ENCODE results near the gene BEND5. TPM values are rescaled to one million over a fixed set of nuclear protein-coding genes. Genes with fewer than 3 reads are reported as not detected.

BEND5 gene
- total RNA-seq, 6 donors from 2014 or later = 1.7 to 14.5 (median 3.7) TPM; not detected in 1

GRCh38 chr1:48735796-48736195 is 40.9 kb downstream of the BEND5 start:
- no peaks in the 10 kb centered on the region for H3K4me1 ChIP-seq
- WGBS, 2 donors = 89 to 90% methylated on average over 6 of the region's 6 CpGs
- ATAC-seq (ENCODE audit: low FRiP score in 2 of 2) = no peak

GRCh38 chr1:48730164-48730910 is 46.4 kb downstream of the BEND5 start:
- H3K36me3 ChIP-seq = peaks cover 0 to 41% (median 5%) of the 10 kb centered on the region in 4 donors
- no peak for DNase-seq
- TF ChIP-seq, protein P1, sequence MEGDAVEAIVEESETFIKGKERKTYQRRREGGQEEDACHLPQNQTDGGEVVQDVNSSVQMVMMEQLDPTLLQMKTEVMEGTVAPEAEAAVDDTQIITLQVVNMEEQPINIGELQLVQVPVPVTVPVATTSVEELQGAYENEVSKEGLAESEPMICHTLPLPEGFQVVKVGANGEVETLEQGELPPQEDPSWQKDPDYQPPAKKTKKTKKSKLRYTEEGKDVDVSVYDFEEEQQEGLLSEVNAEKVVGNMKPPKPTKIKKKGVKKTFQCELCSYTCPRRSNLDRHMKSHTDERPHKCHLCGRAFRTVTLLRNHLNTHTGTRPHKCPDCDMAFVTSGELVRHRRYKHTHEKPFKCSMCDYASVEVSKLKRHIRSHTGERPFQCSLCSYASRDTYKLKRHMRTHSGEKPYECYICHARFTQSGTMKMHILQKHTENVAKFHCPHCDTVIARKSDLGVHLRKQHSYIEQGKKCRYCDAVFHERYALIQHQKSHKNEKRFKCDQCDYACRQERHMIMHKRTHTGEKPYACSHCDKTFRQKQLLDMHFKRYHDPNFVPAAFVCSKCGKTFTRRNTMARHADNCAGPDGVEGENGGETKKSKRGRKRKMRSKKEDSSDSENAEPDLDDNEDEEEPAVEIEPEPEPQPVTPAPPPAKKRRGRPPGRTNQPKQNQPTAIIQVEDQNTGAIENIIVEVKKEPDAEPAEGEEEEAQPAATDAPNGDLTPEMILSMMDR (IDR thresholded peaks at IDR 0.05) = no peak
- no peak overlapping the region for H3K27ac ChIP-seq
- H3K9me3 ChIP-seq = no peaks in the 10 kb centered on the region
- no peaks in the 10 kb centered on the region for H3K27me3 ChIP-seq
- 70 to 83% methylated on average over 10 of the region's 10 CpGs for WGBS, 2 donors
- no peak for ATAC-seq (ENCODE audit: low FRiP score in 2 of 2)
- no peak overlapping the region for H3K4me3 ChIP-seq
- H3K4me1 ChIP-seq = no peaks in the 10 kb centered on the region

More at GRCh38 chr1:48735796-48736195, 40.9 kb downstream of the BEND5 start:
- DNase-seq = no peak
- Histone ChIP-seq H3K27me3 (no peaks in the 10 kb centered on the region), H3K4me3 (no peak overlapping the region), H3K36me3 (peaks cover 0 to 44% (median 5%) of the 10 kb centered on the region in 4 donors), H3K27ac (no peak overlapping the region), H3K9me3 (no peaks in the 10 kb centered on the region)
- TF ChIP-seq, protein P1 (IDR thresholded peaks at IDR 0.05) = no peak

DNA sequence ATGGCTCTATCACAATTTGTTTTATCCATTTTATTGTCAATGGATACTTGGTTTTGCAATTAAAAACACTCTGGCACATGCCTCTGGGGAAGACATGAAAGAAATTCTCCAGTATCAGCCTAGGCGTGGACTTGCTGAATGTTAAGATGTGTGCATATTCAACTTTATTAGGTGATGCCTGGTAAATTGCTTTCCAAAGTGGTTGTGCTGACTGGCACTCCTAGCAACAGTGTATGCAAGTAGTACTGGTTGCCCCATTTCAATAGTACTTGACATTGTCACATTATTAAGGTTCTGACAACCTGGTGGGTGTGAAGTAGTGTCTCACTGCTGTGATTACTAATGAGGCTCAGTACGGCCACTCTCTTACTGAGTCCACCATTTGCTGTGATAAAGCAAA is 48.1 kb downstream of the BEND5 start:
- WGBS, 2 donors = 58 to 76% methylated on average over 1 to 2 of the region's 2 CpGs
- DNase-seq = no peak
- Histone ChIP-seq H3K27ac (no peak overlapping the region), H3K4me3 (no peak overlapping the region), H3K36me3 (peaks cover 0 to 25% (median 2%) of the 10 kb centered on the region in 4 donors), H3K4me1 (no peaks in the 10 kb centered on the region), H3K9me3 (no peaks in the 10 kb centered on the region), H3K27me3 (no peaks in the 10 kb centered on the region)
- ATAC-seq (ENCODE audit: low FRiP score in 2 of 2) = peak in 1 of 2 donors; percentile 69
- TF ChIP-seq, protein P1 (IDR thresholded peaks at IDR 0.05) = no peak
- TF ChIP-seq POLR2AphosphoS5 (IDR thresholded peaks at IDR 0.05) (no peak), POLR2A (IDR thresholded peaks at IDR 0.05) (no peak), EP300 (IDR thresholded peaks at IDR 0.05) (no peak)

DNA sequence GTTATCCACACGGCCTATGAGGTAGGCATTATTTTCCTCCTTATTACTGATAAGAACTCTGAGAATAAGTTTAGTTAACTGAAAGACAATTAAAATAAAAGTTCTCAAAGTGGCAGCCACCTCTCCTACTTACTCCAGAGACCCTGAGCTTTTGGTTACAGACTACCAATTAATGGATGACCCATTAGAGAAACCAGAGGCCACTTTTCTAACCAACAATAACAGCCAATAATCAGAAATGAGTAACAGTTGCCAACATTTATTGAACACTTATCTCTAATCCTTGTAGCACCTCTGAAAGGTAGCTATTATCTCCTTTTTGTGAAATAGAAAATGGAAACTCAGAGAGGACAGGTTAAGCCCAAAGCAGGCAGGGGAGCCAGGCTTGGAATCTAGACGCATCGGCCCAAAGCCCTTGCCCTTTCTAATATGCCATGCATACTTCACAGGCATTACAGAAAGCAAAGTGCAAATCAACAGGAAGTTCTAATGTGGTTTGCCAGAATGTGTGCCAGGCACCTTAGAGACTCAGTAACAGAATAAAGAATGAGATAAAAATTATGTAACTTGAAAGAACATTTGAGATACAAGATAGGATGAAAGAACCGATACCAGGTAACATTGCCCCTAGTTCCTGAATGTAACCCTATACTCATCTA is 50.0 kb downstream of the BEND5 start:
- TF ChIP-seq POLR2AphosphoS5 (IDR thresholded peaks at IDR 0.05) (no peak), EP300 (IDR thresholded peaks at IDR 0.05) (no peak), POLR2A (IDR thresholded peaks at IDR 0.05) (no peak)
- TF ChIP-seq, protein P1 (IDR thresholded peaks at IDR 0.05) = no peak
- Histone ChIP-seq H3K9me3 (no peaks in the 10 kb centered on the region), H3K36me3 (peaks cover 0 to 13% (median 0%) of the 10 kb centered on the region in 4 donors), H3K27ac (no peak overlapping the region), H3K4me1 (no peaks in the 10 kb centered on the region), H3K4me3 (no peak overlapping the region), H3K27me3 (no peaks in the 10 kb centered on the region)
- no peak for ATAC-seq (ENCODE audit: low FRiP score in 2 of 2)
- WGBS, 2 donors = 91 to 93% methylated on average over 4 of the region's 4 CpGs
- no peak for DNase-seq

Data from upper lobe of left lung (tissue), 6 donors.